ENCODE measurements around the gene KANTR. TPM values are rescaled to one million over a fixed set of nuclear protein-coding genes. Genes with fewer than 3 reads are reported as not detected.

The KANTR gene
- polyA plus RNA-seq, 1 donor from 2014 or later, result 37.5 TPM

GRCh38 chrX:53076671-53077070 is 17.3 kb upstream of the KANTR start:
- Histone ChIP-seq H3K27ac (ENCODE audit: low read length) (no peak overlapping the region), H3K9me2 (ENCODE audit: insufficient read depth, low read length) (no peaks in the 10 kb centered on the region), H3K9ac (ENCODE audit: low read length) (no peak overlapping the region), H3K79me2 (replicated peaks; ENCODE audit: insufficient read depth, low read length) (no peaks in the 10 kb centered on the region), H3F3A (ENCODE audit: insufficient read depth, low read length, poor library complexity, severe bottlenecking) (no peaks in the 10 kb centered on the region), H2AFZ (ENCODE audit: low read depth, low read length) (no peak overlapping the region), H4K20me1 (ENCODE audit: insufficient read depth) (no peaks in the 10 kb centered on the region), H3K9me3 (ENCODE audit: low read length) (no peaks in the 10 kb centered on the region), H3K4me2 (ENCODE audit: low read length) (no peak overlapping the region), H3K36me3 (ENCODE audit: insufficient read depth, low read length) (no peaks in the 10 kb centered on the region), H3K27me3 (ENCODE audit: insufficient read depth, low read depth, low read length) (no peaks in the 10 kb centered on the region), H3K4me3 (ENCODE audit: low read length) (no peak overlapping the region)
- TF ChIP-seq CTCF (IDR thresholded peaks at IDR 0.05; ENCODE audit: poor library complexity, severe bottlenecking), result no peak
- no peak for TF ChIP-seq POLR2AphosphoS5 (IDR thresholded peaks at IDR 0.05)
- TF ChIP-seq REST (IDR thresholded peaks at IDR 0.05; ENCODE audit: borderline replicate concordance), result no peak
- TF ChIP-seq EP300 (conservative IDR thresholded peaks at IDR 0.05; ENCODE audit: poor library complexity, severe bottlenecking), result no peak
- TF ChIP-seq RAD21 (conservative IDR thresholded peaks at IDR 0.05), result no peak
- TF ChIP-seq EZH2 (IDR thresholded peaks at IDR 0.05; ENCODE audit: borderline replicate concordance, insufficient read depth, low read length, poor library complexity, severe bottlenecking), result no peak
- no peak for TF ChIP-seq TAF1 (IDR thresholded peaks at IDR 0.05; ENCODE audit: low read depth)

- Histone ChIP-seq H2AFZ (ENCODE audit: low read depth, low read length) (no peak overlapping the region), H3K9me2 (ENCODE audit: insufficient read depth, low read length) (no peaks in the 10 kb centered on the region), H3K36me3 (ENCODE audit: insufficient read depth, low read length) (no peaks in the 10 kb centered on the region), H3K79me2 (replicated peaks; ENCODE audit: insufficient read depth, low read length) (no peaks in the 10 kb centered on the region), H3K9me3 (ENCODE audit: low read length) (no peaks in the 10 kb centered on the region), H3K4me3 (ENCODE audit: low read length) (no peak overlapping the region), H3K27me3 (ENCODE audit: insufficient read depth, low read depth, low read length) (no peaks in the 10 kb centered on the region), H3K27ac (ENCODE audit: low read length) (no peak overlapping the region), H3K9ac (ENCODE audit: low read length) (no peak overlapping the region), H3K4me2 (ENCODE audit: low read length) (no peak overlapping the region), H4K20me1 (ENCODE audit: insufficient read depth) (no peaks in the 10 kb centered on the region), H3F3A (ENCODE audit: insufficient read depth, low read length, poor library complexity, severe bottlenecking) (no peaks in the 10 kb centered on the region)
- TF ChIP-seq CTCF (IDR thresholded peaks at IDR 0.05; ENCODE audit: poor library complexity, severe bottlenecking) (no peak), EZH2 (IDR thresholded peaks at IDR 0.05; ENCODE audit: borderline replicate concordance, insufficient read depth, low read length, poor library complexity, severe bottlenecking) (no peak), REST (IDR thresholded peaks at IDR 0.05; ENCODE audit: borderline replicate concordance) (no peak), MXI1 (conservative IDR thresholded peaks at IDR 0.05; ENCODE audit: poor library complexity, severe bottlenecking) (no peak), EP300 (conservative IDR thresholded peaks at IDR 0.05; ENCODE audit: poor library complexity, severe bottlenecking) (no peak), RAD21 (conservative IDR thresholded peaks at IDR 0.05) (no peak), SMC3 (conservative IDR thresholded peaks at IDR 0.05; ENCODE audit: poor library complexity) (no peak), POLR2AphosphoS5 (IDR thresholded peaks at IDR 0.05) (no peak), TAF1 (IDR thresholded peaks at IDR 0.05; ENCODE audit: low read depth) (no peak)
Observed at GRCh38 chrX:53077207-53078197, 16.4 kb upstream of the KANTR start.
